Measurements from ENCODE around the gene CBFA2T2.

Gene CBFA2T2

DNA sequence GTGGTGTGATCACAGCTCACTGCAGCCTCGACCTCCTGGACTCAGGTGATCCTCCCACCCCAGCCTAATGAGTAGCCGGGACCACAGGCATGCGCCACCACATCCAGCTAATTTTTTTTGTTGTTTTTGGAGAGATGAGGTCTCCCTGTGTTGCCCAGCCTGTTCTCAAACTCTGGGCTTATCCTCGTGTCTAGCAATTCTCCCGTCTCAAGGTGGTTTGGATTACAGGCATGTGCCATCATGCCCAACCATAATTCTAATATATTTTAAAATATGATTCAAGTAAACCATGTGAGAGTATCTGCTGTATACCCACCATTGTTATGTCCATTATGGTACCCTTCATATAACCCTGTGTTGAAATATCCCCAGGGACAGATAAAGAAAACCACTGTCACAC is 112.0 kb downstream of the CBFA2T2 start:
- TF ChIP-seq SIN3A (IDR thresholded peaks at IDR 0.05; ENCODE audit: borderline replicate concordance, insufficient read depth, low read length) (no peak), FOXP2 (optimal IDR thresholded peaks at IDR 0.05; ENCODE audit: borderline replicate concordance, extremely low read depth, extremely low read length, insufficient read depth) (no peak), POLR2AphosphoS5 (IDR thresholded peaks at IDR 0.05; ENCODE audit: low read depth, low read length) (no peak), TAF1 (IDR thresholded peaks at IDR 0.05; ENCODE audit: borderline replicate concordance, insufficient read depth, low read length) (no peak)
- TF ChIP-seq, protein P1, sequence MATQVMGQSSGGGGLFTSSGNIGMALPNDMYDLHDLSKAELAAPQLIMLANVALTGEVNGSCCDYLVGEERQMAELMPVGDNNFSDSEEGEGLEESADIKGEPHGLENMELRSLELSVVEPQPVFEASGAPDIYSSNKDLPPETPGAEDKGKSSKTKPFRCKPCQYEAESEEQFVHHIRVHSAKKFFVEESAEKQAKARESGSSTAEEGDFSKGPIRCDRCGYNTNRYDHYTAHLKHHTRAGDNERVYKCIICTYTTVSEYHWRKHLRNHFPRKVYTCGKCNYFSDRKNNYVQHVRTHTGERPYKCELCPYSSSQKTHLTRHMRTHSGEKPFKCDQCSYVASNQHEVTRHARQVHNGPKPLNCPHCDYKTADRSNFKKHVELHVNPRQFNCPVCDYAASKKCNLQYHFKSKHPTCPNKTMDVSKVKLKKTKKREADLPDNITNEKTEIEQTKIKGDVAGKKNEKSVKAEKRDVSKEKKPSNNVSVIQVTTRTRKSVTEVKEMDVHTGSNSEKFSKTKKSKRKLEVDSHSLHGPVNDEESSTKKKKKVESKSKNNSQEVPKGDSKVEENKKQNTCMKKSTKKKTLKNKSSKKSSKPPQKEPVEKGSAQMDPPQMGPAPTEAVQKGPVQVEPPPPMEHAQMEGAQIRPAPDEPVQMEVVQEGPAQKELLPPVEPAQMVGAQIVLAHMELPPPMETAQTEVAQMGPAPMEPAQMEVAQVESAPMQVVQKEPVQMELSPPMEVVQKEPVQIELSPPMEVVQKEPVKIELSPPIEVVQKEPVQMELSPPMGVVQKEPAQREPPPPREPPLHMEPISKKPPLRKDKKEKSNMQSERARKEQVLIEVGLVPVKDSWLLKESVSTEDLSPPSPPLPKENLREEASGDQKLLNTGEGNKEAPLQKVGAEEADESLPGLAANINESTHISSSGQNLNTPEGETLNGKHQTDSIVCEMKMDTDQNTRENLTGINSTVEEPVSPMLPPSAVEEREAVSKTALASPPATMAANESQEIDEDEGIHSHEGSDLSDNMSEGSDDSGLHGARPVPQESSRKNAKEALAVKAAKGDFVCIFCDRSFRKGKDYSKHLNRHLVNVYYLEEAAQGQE (IDR thresholded peaks at IDR 0.05; ENCODE audit: insufficient read depth in 1 of 2, low read depth in 2 of 2, low read length in 2 of 2): no peak

DNA sequence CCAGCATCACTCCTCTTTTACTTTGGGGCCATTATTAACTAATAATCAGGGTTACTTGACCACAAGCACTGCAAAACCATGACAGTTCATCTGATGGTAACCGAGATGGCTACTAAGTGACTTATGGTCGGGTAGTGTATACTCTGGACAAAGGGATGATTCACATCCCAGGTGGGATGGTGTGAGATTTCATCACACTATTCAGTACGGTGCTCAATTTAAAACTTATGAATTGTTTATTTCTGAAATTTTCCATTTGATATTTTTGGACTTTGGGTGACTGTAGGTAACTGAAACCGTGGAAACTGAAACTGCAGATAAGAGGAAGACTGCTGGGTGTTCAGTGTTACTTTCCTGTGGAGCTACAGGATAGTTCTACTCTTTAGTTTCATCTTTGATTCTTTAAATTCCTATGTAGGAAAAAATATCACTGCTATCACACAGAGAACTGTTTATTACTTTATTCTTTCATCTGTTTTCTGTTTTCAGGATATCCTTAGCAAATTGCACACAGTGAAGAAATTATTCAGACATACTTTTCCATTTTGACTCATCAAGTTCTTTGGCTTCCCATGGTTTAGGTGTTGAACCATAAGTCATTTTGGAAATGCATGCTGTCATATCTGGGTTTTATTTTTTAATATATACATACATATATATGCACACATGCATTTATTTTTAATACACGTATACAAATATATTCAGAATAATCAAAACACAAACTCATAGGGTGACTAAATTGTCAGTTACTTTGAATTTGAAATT is 113.1 kb downstream of the CBFA2T2 start:
- TF ChIP-seq SIN3A (IDR thresholded peaks at IDR 0.05; ENCODE audit: borderline replicate concordance, insufficient read depth, low read length): no peak
- TF ChIP-seq TAF1 (IDR thresholded peaks at IDR 0.05; ENCODE audit: borderline replicate concordance, insufficient read depth, low read length): no peak
- no peak for TF ChIP-seq FOXP2 (optimal IDR thresholded peaks at IDR 0.05; ENCODE audit: borderline replicate concordance, extremely low read depth, extremely low read length, insufficient read depth)
- no peak for TF ChIP-seq POLR2AphosphoS5 (IDR thresholded peaks at IDR 0.05; ENCODE audit: low read depth, low read length)
- TF ChIP-seq, protein P1 (IDR thresholded peaks at IDR 0.05; ENCODE audit: insufficient read depth in 1 of 2, low read depth in 2 of 2, low read length in 2 of 2): no peak

DNA sequence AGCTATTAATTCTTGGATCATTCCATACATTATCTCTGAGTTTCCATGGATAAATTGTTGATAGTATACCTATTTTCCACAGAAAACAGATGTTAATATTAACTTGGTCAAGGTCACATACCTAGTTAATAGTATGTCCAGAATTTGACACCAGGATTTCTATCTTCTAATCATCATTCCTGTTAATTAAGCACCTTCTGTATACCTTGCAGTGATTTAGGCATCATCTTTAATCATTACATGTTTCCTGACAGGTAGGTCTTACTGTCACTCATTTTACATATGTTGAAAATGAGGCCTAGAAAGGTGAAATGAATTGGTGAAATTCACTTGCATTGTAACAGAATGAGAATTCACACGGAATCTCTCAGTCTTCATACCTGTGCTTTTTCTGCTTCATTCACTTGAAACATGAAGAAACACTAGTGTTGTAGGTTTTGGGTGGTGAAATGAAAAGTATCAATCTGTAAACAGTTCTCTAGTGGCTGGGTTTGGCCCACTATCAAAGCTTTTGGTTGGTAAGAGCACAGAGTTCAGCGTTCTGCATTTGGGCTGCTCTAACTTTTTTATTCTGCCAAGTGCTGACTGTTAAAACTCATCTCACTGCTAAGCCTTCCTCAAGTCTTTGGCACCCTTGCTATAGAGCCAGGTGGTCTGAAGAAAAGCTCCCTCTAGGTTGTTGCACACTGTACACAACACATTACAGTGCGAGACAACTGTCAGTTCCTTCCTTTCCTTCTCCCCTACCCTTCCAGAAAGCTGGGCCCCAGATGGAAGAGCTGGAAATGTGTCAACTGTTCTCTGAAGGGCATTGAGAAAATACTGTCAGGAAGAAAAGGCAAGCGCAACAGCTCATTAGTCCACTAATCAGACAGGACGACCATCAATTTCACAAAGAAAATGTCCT is 114.4 kb downstream of the CBFA2T2 start:
- TF ChIP-seq POLR2AphosphoS5 (IDR thresholded peaks at IDR 0.05; ENCODE audit: low read depth, low read length) (no peak), FOXP2 (optimal IDR thresholded peaks at IDR 0.05; ENCODE audit: borderline replicate concordance, extremely low read depth, extremely low read length, insufficient read depth) (no peak), SIN3A (IDR thresholded peaks at IDR 0.05; ENCODE audit: borderline replicate concordance, insufficient read depth, low read length) (no peak), TAF1 (IDR thresholded peaks at IDR 0.05; ENCODE audit: borderline replicate concordance, insufficient read depth, low read length) (no peak)
- TF ChIP-seq, protein P1 (IDR thresholded peaks at IDR 0.05; ENCODE audit: insufficient read depth in 1 of 2, low read depth in 2 of 2, low read length in 2 of 2): no peak

DNA sequence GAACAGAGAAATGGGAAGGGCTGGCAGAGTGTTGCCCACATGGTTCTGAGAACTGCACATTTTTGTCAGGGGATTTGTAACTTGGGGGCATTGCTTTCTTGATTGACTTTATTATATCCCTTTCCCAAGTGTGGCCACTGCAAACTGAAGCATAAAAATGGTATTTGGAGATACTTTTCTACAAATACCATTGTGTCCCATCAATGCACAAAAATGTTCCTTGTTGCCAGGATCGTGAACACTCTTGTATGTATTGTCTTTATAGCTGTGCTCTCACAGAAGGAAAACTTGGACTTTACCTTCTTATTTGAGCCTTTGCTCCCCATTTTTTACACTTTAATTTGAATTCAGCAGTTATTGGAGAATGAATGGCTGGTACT is 115.1 kb downstream of the CBFA2T2 start:
- TF ChIP-seq POLR2AphosphoS5 (IDR thresholded peaks at IDR 0.05; ENCODE audit: low read depth, low read length) (no peak), SIN3A (IDR thresholded peaks at IDR 0.05; ENCODE audit: borderline replicate concordance, insufficient read depth, low read length) (no peak), FOXP2 (optimal IDR thresholded peaks at IDR 0.05; ENCODE audit: borderline replicate concordance, extremely low read depth, extremely low read length, insufficient read depth) (no peak), TAF1 (IDR thresholded peaks at IDR 0.05; ENCODE audit: borderline replicate concordance, insufficient read depth, low read length) (no peak)
- TF ChIP-seq, protein P1 (IDR thresholded peaks at IDR 0.05; ENCODE audit: insufficient read depth in 1 of 2, low read depth in 2 of 2, low read length in 2 of 2): no peak

Data from PFSK-1 (cell line).